Measurements from ENCODE around the gene CYB5R4.

CYB5R4 gene

DNA sequence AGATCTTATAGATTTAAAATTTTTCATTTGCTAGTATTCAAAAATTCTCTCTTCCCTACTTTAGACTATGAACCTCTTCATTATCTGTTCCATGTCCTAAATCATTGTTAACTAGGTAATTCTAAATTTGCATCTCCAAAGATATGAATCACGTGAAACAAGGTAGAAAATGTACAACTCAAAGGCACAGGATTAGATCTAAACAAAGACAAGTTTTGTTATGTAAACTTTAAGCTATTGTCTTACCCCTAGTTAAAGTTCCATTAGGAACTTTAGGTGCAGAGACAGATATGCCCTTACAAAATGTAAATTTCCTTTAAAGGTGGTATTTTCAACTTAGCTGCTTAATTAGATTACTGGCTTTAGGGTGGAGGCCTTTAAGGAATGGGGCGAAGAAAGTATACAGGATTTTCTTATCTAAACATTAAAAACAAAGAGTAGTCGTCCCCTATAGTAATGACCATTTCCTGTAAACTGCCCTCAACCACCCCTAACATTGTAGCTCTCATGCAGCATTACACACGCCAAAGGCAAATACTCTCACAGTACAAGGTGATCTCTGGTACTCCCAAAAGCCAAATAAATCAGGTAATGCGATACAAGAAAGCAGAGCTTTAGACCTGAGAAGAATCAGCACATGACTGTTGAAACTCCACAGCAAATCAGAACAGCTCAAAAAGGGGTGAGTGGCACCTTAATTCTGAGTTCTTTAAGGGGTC, 116.7 kb downstream of the CYB5R4 start:
- DNase-seq (ENCODE audit: low read depth, low spot score) = no peak
- ChIA-PET POLR2A (no interaction called here), CTCF (no interaction called here)
- TF ChIP-seq, protein P1, sequence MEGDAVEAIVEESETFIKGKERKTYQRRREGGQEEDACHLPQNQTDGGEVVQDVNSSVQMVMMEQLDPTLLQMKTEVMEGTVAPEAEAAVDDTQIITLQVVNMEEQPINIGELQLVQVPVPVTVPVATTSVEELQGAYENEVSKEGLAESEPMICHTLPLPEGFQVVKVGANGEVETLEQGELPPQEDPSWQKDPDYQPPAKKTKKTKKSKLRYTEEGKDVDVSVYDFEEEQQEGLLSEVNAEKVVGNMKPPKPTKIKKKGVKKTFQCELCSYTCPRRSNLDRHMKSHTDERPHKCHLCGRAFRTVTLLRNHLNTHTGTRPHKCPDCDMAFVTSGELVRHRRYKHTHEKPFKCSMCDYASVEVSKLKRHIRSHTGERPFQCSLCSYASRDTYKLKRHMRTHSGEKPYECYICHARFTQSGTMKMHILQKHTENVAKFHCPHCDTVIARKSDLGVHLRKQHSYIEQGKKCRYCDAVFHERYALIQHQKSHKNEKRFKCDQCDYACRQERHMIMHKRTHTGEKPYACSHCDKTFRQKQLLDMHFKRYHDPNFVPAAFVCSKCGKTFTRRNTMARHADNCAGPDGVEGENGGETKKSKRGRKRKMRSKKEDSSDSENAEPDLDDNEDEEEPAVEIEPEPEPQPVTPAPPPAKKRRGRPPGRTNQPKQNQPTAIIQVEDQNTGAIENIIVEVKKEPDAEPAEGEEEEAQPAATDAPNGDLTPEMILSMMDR (IDR thresholded peaks at IDR 0.05; ENCODE audit: insufficient read depth, low read length, missing control alignments) = no peak
- H3K4me3 ChIP-seq (ENCODE audit: low read depth, low read length) = no peak overlapping the region

DNA sequence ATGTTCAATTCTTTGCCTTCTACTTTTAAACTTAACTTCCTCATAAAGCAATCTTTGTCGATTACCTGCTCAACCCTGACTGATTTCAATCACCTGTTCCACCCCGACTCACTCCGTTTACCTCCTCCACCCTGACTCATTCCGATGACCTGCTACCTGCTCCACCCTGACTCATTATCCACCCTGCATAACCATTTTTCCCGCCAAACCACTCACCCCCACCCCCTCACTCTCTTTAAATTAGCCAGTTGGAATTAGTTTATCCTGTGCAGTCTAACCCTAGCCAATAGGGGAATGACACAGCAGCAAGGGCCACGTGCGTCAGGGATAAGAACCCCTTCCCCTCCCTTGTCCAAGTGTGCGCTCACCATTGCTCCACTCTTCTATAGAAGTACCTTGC, 117.4 kb downstream of the CYB5R4 start:
- ChIA-PET POLR2A (no interaction called here), CTCF (no interaction called here)
- no peak overlapping the region for H3K4me3 ChIP-seq (ENCODE audit: low read depth, low read length)
- no peak for DNase-seq (ENCODE audit: low read depth, low spot score)
- TF ChIP-seq, protein P1 (IDR thresholded peaks at IDR 0.05; ENCODE audit: insufficient read depth, low read length, missing control alignments) = no peak

DNA sequence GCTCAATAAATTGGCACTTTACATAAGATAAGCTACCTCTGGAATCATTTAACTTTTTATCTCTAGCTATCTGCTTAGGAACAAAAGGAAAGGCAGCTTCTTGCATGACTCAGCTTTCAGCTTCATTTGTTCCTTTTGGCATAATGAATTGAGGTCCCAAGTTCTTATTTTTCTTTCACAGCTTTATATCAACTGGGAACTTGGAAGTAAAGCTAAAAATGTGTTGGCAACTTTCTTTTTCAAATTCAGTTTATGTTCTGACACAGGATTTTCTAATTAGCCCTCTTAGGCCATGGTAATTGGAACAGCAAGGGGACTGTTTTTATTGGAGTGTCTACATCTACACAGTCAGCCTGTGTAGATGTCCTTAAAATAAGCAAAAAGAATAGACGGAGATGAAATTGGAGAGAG, 118.8 kb downstream of the CYB5R4 start:
- DNase-seq (ENCODE audit: low read depth, low spot score) = no peak

DNA sequence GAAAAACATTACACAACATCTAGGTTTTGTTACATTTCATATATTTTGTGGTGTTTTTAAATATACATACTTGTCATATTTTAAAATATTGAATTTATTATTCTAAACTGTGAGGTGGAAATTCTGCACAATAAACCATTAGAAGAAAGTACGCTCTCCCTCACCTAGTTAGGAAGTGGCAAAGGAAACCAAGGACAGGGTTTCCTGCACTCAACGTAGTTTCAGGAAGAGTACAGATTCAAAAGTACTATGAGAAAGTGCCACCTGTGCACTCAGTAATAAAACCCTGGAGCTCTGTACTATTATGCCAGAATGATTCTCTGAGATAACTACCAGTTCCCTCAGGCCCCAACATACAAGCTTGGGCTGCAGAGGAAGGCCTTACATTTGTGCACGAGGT, 119.5 kb downstream of the CYB5R4 start:
- ChIA-PET POLR2A (no interaction called here), CTCF (no interaction called here)
- TF ChIP-seq, protein P1 (IDR thresholded peaks at IDR 0.05; ENCODE audit: insufficient read depth, low read length, missing control alignments) = no peak
- no peak overlapping the region for H3K4me3 ChIP-seq (ENCODE audit: low read depth, low read length)
- no peak for DNase-seq (ENCODE audit: low read depth, low spot score)

More for the DNA sequence above, 118.8 kb downstream of the CYB5R4 start:
- CTCF ChIA-PET = no interaction called here
- H3K4me3 ChIP-seq (ENCODE audit: low read depth, low read length) = no peak overlapping the region
- POLR2A ChIA-PET = no interaction called here
- TF ChIP-seq, protein P1 (IDR thresholded peaks at IDR 0.05; ENCODE audit: insufficient read depth, low read length, missing control alignments) = no peak

DNA sequence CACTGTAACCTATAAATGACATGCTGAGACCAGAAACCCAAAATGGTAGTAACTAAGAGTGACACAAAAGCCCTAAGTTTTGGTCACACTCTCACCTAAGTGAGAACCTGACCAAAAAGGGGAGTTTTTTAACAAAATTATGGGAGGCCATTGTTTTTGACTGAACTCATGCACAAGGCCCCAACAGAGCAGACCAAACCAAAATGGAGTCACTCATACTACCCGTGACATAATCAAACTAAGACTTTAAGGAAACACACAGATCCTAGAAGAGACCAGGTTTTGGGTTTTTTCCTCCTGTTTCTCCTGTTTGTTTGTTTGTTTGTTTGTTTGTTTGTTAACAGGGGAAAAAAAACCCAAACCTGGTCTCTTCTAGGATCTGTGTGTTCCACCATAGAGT, 124.9 kb downstream of the CYB5R4 start:
- H3K4me3 ChIP-seq (ENCODE audit: low read depth, low read length) = no peak overlapping the region
- ChIA-PET CTCF (no interaction called here), POLR2A (no interaction called here)
- no peak for DNase-seq (ENCODE audit: low read depth, low spot score)
- TF ChIP-seq, protein P1 (IDR thresholded peaks at IDR 0.05; ENCODE audit: insufficient read depth, low read length, missing control alignments) = no peak

DNA sequence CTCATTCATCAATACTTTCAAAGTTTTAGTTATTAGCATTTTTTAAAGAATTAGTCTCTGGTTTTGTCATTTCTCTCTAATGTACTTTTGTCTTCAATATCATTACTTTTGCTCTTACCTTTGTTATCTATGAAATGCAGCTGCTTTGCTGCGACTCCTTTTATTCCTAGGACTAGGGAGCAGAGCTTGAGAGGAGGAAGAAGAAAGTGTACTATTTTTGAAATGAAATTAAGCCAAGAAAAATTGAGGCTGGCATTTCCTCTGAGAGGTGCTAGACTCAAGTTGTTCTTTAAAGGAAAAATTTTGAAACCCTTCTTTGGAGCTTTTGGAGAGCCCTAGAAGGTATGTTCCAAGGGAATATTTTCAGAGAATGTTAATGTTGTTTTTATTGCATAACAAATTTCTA, 125.8 kb downstream of the CYB5R4 start:
- TF ChIP-seq, protein P1 (IDR thresholded peaks at IDR 0.05; ENCODE audit: insufficient read depth, low read length, missing control alignments) = no peak
- DNase-seq (ENCODE audit: low read depth, low spot score) = no peak
- ChIA-PET CTCF (no interaction called here), POLR2A (no interaction called here)
- H3K4me3 ChIP-seq (ENCODE audit: low read depth, low read length) = no peak overlapping the region

All from AG04449 (cell line).